MG63 (cell line): ENCODE measurements around the gene GSS. TPM values are rescaled to one million over a fixed set of nuclear protein-coding genes. Genes with fewer than 3 reads are reported as not detected.
A peak's percentile ranks its signal among the peaks of the same experiment; 100 is the strongest.

ENCODE experiments used
- DNase-seq: peaks from one replicate; pipeline ENCODE4 v3.0.0-alpha.2; 2020
- H3K27me3 ChIP-seq: fragments of 250-450 bp; sonication (Bioruptor Pico); 2 replicates; pipeline ENCODE4 v1.5.1; 2020; ENCODE audit warnings: mild to moderate bottlenecking, moderate library complexity
- H3K36me3 ChIP-seq: fragments of 250-450 bp; sonication (Bioruptor Pico); 2 replicates; pipeline ENCODE4 v1.5.1; 2020; ENCODE audit warnings: mild to moderate bottlenecking, moderate library complexity
- H3K4me3 ChIP-seq: fragments of 250-450 bp; sonication (Bioruptor Pico); 2 replicates; pipeline ENCODE4 v1.5.1; 2020; ENCODE audit warnings: mild to moderate bottlenecking, moderate library complexity
- H3K9me3 ChIP-seq: fragments of 250-450 bp; sonication (Bioruptor Pico); 2 replicates; pipeline ENCODE4 v1.5.1; 2020; ENCODE audit warnings: mild to moderate bottlenecking, moderate library complexity
- total RNA-seq: library from RNA; depleted of rRNA; stranded (reverse); fragments of >200 nt; shearing (Covaris generic); gene quantifications from 2 replicates; pipeline ENCODE4 v1.2.3, GENCODE V29; 2014; ENCODE audit warnings: low replicate concordance

Gene GSS
- total RNA-seq, 1 experiment from 2014 or later: 107 TPM

DNA sequence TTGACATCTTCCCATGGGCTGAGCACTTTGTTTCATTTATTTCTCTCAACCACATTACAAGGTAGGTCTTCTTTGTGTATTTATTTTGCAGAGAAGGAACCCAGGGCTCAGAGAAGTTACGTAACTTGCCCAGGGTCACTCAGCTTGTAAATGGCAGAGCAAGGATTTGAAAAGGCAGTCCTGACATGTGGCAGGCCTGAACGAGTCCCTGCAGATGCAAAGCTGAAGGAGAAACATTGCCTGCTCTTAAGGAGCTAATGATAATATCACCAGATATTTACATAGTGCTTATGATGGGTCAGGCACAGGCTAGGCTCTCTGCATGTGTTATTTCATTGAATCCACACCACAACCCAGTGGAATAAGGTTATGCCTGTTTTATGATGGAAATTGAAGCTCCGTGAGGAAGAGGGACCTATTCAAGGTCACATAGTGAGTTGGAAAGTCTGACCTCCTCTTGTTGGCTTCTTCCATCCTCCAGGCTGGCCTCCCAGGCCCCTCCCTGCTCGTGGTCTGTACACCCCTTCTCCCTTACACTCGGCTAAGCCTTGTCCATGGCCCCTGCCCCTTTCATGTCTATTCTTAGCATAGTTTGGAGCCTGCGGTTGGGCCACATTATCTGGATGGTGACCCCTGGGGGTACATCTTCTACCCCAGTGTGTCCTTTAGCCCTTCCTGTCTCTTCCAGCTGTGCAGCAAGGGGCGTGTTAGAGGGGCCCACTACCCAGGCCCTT, 12.6 kb upstream of the GSS start:
- H3K36me3 ChIP-seq: no peaks in the 10 kb centered on the region

DNA sequence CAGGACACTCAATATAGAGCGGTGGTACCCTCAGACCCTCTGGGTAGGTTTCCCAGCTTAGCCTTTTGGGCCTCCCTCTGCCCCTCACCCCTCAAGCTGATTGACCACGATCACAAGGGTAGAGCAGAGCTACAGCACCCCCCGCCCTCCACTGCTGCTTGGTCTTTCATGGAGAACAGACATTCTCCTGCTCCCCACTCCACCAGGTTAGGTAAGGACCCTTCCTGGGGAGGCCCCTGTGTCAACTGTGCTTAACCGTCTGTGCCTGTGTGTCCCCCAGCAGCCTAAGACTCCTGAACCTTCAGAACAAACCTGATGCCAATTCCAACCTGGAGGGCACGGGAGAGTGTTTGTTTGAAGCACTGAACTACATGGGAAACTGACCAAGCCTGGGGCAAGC, 11.8 kb upstream of the GSS start:
- Histone ChIP-seq H3K9me3 (no peaks in the 10 kb centered on the region), H3K36me3 (no peaks in the 10 kb centered on the region), H3K27me3 (no peaks in the 10 kb centered on the region), H3K4me3 (no peak overlapping the region)
- no peak for DNase-seq

More for the DNA sequence above, 12.6 kb upstream of the GSS start:
- Histone ChIP-seq H3K4me3 (no peak overlapping the region), H3K9me3 (no peaks in the 10 kb centered on the region), H3K27me3 (no peaks in the 10 kb centered on the region; the same call in 1 of the 2 replicates)
- no peak for DNase-seq

GRCh38 chr20:34965051-34965450, 9.4 kb upstream of the GSS start:
- no peak for DNase-seq
- no peaks in the 10 kb centered on the region for H3K27me3 ChIP-seq
- no peaks in the 10 kb centered on the region for H3K9me3 ChIP-seq
- H3K4me3 ChIP-seq: no peak overlapping the region
- H3K36me3 ChIP-seq: no peaks in the 10 kb centered on the region

GRCh38 chr20:34964486-34964885, 8.9 kb upstream of the GSS start:
- no peaks in the 10 kb centered on the region for H3K36me3 ChIP-seq
- DNase-seq: no peak
- H3K27me3 ChIP-seq: no peaks in the 10 kb centered on the region
- H3K4me3 ChIP-seq: no peak overlapping the region
- H3K9me3 ChIP-seq: no peaks in the 10 kb centered on the region

DNA sequence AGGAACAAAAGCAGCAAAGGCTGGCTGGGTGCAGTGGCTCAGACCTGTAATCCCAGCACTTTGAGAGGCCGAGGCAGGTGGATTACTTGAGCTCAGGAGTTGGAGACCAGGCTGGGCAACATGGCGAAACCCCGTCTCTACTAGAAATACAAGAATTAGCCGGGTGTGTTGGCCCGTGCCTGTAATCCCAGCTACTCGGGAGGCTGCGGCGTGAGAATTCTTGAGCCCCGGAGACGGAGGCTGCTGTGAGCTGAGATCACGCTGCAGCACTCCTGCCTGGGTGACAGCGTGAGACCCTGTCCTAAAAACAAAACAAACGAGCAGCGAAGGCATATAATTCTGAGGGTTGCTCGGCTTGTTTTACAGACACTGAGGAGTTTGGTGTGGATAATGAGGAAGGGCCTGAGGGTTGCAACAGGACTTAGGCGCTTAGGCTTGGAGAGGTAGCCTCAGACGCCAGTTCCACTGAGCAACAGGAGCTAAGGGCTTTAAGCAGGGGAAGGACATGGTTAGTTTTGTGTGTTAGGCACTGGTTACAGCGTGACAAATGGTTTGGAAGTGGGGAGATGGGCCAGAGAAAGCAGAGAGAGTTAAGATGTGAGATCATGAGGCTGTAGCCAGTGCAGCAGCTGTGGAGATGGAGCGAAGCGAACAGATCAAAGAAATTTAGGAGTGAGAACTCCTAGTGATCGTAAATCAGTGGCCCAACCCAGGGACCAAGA, 1.3 kb upstream of the GSS start:
- Histone ChIP-seq H3K4me3 (no peak overlapping the region), H3K9me3 (no peaks in the 10 kb centered on the region)

GRCh38 chr20:34956041-34956458, 444 bp upstream of the GSS start:
- Histone ChIP-seq H3K36me3 (peaks cover 6% of the 10 kb centered on the region), H3K4me3 (peak overlapping the region; percentile 75), H3K9me3 (no peaks in the 10 kb centered on the region), H3K27me3 (no peaks in the 10 kb centered on the region)
- no peak for DNase-seq

More for the DNA sequence above, 1.3 kb upstream of the GSS start:
- Histone ChIP-seq H3K36me3 (no peaks in the 10 kb centered on the region; the same call in 1 of the 2 replicates), H3K27me3 (no peaks in the 10 kb centered on the region)
- no peak for DNase-seq

DNA sequence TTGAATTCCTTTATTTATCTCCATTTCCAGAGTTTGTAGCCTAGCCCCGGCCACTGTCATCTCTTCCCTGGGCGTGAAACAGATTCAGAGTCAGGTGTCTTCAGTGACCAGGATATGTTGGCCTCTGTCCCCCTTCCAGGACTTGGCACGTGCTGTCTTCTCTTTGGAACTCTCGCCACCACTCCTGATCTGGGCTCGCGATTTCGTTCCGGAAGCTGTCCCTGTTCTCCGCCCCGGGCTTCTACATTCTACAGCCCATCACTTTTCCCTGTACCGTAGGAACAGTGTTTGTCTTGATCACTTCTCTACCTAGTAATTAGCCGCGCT, 739 bp downstream of the GSS start:
- DNase-seq: peak; percentile 60
- peak overlapping the region; percentile 75 for H3K4me3 ChIP-seq
- H3K9me3 ChIP-seq: no peaks in the 10 kb centered on the region
- no peaks in the 10 kb centered on the region for H3K27me3 ChIP-seq
- H3K36me3 ChIP-seq: peaks cover 14% of the 10 kb centered on the region

GRCh38 chr20:34953960-34954359, 1.6 kb downstream of the GSS start:
- Histone ChIP-seq H3K4me3 (no peak overlapping the region), H3K27me3 (no peaks in the 10 kb centered on the region), H3K9me3 (no peaks in the 10 kb centered on the region), H3K36me3 (peaks cover 20% of the 10 kb centered on the region)
- DNase-seq: no peak

DNA sequence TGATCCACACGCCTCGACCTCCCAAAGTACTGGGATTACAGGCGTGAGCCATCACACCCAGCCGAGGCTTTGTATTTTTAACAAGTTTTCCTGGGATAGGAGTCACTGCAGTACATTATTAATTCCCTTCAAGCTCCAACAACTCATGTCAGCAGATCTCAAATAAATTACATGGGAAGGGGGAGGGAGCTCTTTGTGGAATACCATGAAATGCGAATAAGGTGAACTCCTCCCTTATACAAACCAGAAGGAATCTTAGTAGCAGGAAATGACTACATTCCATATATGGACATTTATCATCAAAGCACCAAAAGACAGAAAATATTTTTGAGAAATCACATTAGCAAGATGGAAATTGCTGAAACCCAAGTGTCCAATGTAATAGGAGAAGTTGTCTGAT, 2.9 kb downstream of the GSS start:
- Histone ChIP-seq H3K36me3 (peaks cover 23% of the 10 kb centered on the region), H3K9me3 (no peaks in the 10 kb centered on the region), H3K27me3 (no peaks in the 10 kb centered on the region), H3K4me3 (no peak overlapping the region)
- DNase-seq: no peak

GRCh38 chr20:34951652-34952051, 4.0 kb downstream of the GSS start:
- DNase-seq: no peak
- Histone ChIP-seq H3K4me3 (no peak overlapping the region), H3K27me3 (no peaks in the 10 kb centered on the region), H3K9me3 (no peaks in the 10 kb centered on the region), H3K36me3 (peaks cover 31% of the 10 kb centered on the region)

GRCh38 chr20:34951252-34951651, 4.4 kb downstream of the GSS start:
- no peak for DNase-seq
- no peaks in the 10 kb centered on the region for H3K27me3 ChIP-seq
- H3K9me3 ChIP-seq: no peaks in the 10 kb centered on the region
- no peak overlapping the region for H3K4me3 ChIP-seq
- H3K36me3 ChIP-seq: peaks cover 35% of the 10 kb centered on the region

DNA sequence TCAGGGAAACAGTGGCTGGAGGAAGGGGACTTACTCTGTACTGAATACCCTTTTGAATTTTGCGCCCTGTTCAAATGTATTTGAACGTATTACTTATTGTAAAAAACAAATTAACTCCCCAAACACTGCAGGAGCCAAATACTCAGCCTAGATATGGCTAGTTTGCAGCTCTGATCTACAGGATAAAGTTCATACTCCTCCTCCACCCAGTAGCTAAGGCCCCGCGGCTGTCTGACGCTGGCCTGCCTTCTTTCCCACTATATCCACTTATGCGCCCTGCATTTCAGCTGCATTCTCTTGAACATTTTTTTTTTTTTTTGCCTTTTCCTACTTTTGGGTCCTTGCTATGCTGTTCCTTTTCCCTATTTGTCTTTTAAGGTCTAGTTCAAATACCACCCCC, 6.5 kb downstream of the GSS start:
- H3K4me3 ChIP-seq: no peak overlapping the region
- peaks cover 49% of the 10 kb centered on the region for H3K36me3 ChIP-seq
- no peak for DNase-seq
- no peaks in the 10 kb centered on the region for H3K27me3 ChIP-seq
- no peaks in the 10 kb centered on the region for H3K9me3 ChIP-seq

- no peaks in the 10 kb centered on the region for H3K9me3 ChIP-seq
- no peak overlapping the region for H3K4me3 ChIP-seq
- peaks cover 57% of the 10 kb centered on the region for H3K36me3 ChIP-seq
- H3K27me3 ChIP-seq: no peaks in the 10 kb centered on the region
- DNase-seq: no peak
Observed at GRCh38 chr20:34948030-34948429, 7.6 kb downstream of the GSS start.

- Histone ChIP-seq H3K4me3 (no peak overlapping the region), H3K36me3 (peaks cover 61% of the 10 kb centered on the region), H3K9me3 (no peaks in the 10 kb centered on the region), H3K27me3 (no peaks in the 10 kb centered on the region)
- DNase-seq: no peak
Observed at GRCh38 chr20:34947336-34947735, 8.3 kb downstream of the GSS start.

GRCh38 chr20:34946661-34947060, 8.9 kb downstream of the GSS start:
- H3K27me3 ChIP-seq: no peaks in the 10 kb centered on the region
- peaks cover 64% of the 10 kb centered on the region for H3K36me3 ChIP-seq
- no peak for DNase-seq
- no peak overlapping the region for H3K4me3 ChIP-seq
- H3K9me3 ChIP-seq: no peaks in the 10 kb centered on the region

GRCh38 chr20:34945315-34946077, 10.1 kb downstream of the GSS start:
- no peaks in the 10 kb centered on the region for H3K27me3 ChIP-seq
- DNase-seq: no peak
- peaks cover 66% of the 10 kb centered on the region for H3K36me3 ChIP-seq
- H3K9me3 ChIP-seq: no peaks in the 10 kb centered on the region
- H3K4me3 ChIP-seq: no peak overlapping the region

DNA sequence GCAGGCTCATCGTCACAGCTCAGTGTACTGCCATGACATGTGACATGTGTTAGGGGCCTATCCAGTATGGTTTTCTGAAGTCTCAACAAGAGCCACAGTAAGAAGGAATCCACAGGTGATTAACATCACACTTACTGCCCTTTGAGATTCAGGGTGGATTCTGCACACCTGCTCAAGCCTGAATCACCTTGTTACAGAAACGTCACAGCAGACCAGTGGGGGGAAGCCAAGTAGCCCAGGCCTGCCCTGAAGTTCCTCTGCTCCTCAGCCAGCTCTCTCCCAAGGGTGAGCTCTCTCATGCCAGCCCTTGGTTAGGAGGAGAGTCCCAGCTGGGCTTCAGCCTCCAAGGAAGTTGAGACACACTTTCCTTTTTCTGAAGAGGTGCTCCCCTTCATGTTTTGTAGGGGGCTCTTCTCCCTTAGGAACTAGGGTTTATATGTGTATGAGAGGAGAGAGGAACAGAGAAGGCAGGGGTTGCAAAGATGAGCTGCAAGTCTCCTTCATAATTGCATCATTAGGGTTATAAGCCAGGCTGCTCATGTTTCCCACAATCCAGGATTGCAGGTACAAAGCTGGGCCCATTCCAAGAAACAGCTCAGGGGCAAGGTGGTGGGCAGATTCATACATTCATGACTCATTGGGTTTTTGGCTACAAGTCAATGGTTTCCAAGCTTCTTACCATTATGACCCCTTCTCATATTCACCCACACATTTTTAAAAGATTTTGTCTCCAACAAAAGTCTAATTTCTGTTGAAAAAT, 11.6 kb downstream of the GSS start:
- H3K36me3 ChIP-seq: peaks cover 68% of the 10 kb centered on the region
- DNase-seq: peak; percentile 13

More for the DNA sequence above, 11.6 kb downstream of the GSS start:
- Histone ChIP-seq H3K4me3 (no peak overlapping the region), H3K9me3 (no peaks in the 10 kb centered on the region), H3K27me3 (no peaks in the 10 kb centered on the region)
